ENCODE measurements around the gene TTC34.

DNA sequence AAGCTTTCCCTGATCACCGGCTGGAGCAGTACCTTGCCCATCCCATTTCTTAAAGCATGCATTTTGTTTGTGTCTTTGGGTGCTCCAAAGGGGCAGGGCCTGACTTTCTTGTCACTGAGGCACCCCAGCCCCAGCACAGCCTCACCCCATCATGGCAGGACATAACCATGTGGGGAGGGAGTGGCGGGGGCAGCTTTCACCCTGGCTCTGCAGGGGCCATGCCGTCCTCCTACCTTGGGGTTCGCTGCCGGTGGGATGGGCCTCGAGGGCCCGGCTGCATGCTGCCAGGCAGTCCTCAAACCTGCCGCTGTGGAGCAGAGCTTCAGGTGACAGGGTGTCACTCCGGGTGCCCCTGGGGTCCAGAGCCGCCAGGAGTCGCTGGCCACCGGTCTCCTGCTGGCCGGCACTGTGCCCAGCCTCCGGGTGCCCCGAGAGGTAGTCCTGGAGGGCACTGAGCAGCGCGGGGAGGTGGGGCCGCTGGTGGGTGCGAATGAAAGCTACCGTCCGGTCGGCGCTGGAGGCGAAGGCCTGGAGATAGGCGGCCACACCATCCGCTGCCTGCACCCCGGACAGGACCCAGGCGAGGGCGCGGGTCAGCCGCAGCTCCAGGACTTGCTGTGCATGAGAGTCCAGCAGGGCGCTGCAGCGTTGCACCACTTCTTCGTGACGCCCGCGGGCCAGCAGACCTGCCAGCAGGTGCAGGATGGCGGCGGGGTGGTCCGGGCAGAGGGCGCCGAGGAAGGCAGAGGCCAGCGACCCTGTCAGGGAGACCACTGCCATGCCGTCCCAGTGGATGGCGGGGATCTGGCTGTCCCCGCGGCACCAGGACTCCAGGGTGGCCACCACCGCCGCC is 1.5 kb downstream of the TTC34 start:
- TF ChIP-seq, protein P1, sequence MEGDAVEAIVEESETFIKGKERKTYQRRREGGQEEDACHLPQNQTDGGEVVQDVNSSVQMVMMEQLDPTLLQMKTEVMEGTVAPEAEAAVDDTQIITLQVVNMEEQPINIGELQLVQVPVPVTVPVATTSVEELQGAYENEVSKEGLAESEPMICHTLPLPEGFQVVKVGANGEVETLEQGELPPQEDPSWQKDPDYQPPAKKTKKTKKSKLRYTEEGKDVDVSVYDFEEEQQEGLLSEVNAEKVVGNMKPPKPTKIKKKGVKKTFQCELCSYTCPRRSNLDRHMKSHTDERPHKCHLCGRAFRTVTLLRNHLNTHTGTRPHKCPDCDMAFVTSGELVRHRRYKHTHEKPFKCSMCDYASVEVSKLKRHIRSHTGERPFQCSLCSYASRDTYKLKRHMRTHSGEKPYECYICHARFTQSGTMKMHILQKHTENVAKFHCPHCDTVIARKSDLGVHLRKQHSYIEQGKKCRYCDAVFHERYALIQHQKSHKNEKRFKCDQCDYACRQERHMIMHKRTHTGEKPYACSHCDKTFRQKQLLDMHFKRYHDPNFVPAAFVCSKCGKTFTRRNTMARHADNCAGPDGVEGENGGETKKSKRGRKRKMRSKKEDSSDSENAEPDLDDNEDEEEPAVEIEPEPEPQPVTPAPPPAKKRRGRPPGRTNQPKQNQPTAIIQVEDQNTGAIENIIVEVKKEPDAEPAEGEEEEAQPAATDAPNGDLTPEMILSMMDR (conservative IDR thresholded peaks at IDR 0.05 in 1 of 2, IDR thresholded peaks at IDR 0.05 in 1 of 2; ENCODE audit: low read depth in 1 of 2, low read length in 2 of 2): no peak
- no peak for TF ChIP-seq EZH2 (IDR thresholded peaks at IDR 0.05; ENCODE audit: low read length, missing control alignments)

Measured in fibroblast of lung (primary cell).